ENCODE data around the gene SDF4. TPM values are rescaled to one million over a fixed set of nuclear protein-coding genes. Genes with fewer than 3 reads are reported as not detected.
"Not testable (repeated sequence)": the region's sequence is repeated elsewhere in the genome, so short reads cannot be mapped to it uniquely, and the experiment has no call there.

SDF4 gene
- total RNA-seq, 1 experiment from 2014 or later, result 94.2 TPM

- no peak for DNase-seq (ENCODE audit: low read depth, low spot score)
- in situ Hi-C loops (cut with HindIII; ENCODE audit: low pct_unique_long_range_greater_than_20kb, low sequenced_read_pairs), result no loop called here
These were observed 30.3 kb upstream of the SDF4 start for GRCh38 chr1:1262071-1262470.

GRCh38 chr1:1260843-1261560 lies 29.2 kb upstream of the SDF4 start:
- in situ Hi-C loops (cut with HindIII; ENCODE audit: low pct_unique_long_range_greater_than_20kb, low sequenced_read_pairs), result no loop called here
- DNase-seq (ENCODE audit: low read depth, low spot score), result no peak

GRCh38 chr1:1259951-1260600 lies 28.3 kb upstream of the SDF4 start:
- in situ Hi-C loops (cut with HindIII; ENCODE audit: low pct_unique_long_range_greater_than_20kb, low sequenced_read_pairs), result no loop called here
- DNase-seq (ENCODE audit: low read depth, low spot score), result no peak

- DNase-seq (ENCODE audit: low read depth, low spot score), result no peak
- in situ Hi-C loops (cut with HindIII; ENCODE audit: low pct_unique_long_range_greater_than_20kb, low sequenced_read_pairs), result no loop called here
These were observed 27.7 kb upstream of the SDF4 start for GRCh38 chr1:1259540-1259939.

- in situ Hi-C loops (cut with HindIII; ENCODE audit: low pct_unique_long_range_greater_than_20kb, low sequenced_read_pairs), result no loop called here
- DNase-seq (ENCODE audit: low read depth, low spot score), result no peak
These were observed 27.3 kb upstream of the SDF4 start for GRCh38 chr1:1259119-1259488.

GRCh38 chr1:1256956-1257871 lies 25.4 kb upstream of the SDF4 start:
- in situ Hi-C loops (cut with HindIII; ENCODE audit: low pct_unique_long_range_greater_than_20kb, low sequenced_read_pairs), result no loop called here
- no peak for DNase-seq (ENCODE audit: low read depth, low spot score)

- in situ Hi-C loops (cut with HindIII; ENCODE audit: low pct_unique_long_range_greater_than_20kb, low sequenced_read_pairs), result no loop called here
- no peak for DNase-seq (ENCODE audit: low read depth, low spot score)
These were observed 23.8 kb upstream of the SDF4 start for GRCh38 chr1:1255611-1256010.

GRCh38 chr1:1255078-1255477 lies 23.3 kb upstream of the SDF4 start:
- DNase-seq (ENCODE audit: low read depth, low spot score), result no peak
- in situ Hi-C loops (cut with HindIII; ENCODE audit: low pct_unique_long_range_greater_than_20kb, low sequenced_read_pairs), result no loop called here

GRCh38 chr1:1254667-1254998 lies 22.8 kb upstream of the SDF4 start:
- no peak for DNase-seq (ENCODE audit: low read depth, low spot score)
- in situ Hi-C loops (cut with HindIII; ENCODE audit: low pct_unique_long_range_greater_than_20kb, low sequenced_read_pairs), result no loop called here

- in situ Hi-C loops (cut with HindIII; ENCODE audit: low pct_unique_long_range_greater_than_20kb, low sequenced_read_pairs), result no loop called here
These were observed 22.3 kb upstream of the SDF4 start for GRCh38 chr1:1253972-1254666.

GRCh38 chr1:1253314-1253713 lies 21.5 kb upstream of the SDF4 start:
- no peak for DNase-seq (ENCODE audit: low read depth, low spot score)
- in situ Hi-C loops (cut with HindIII; ENCODE audit: low pct_unique_long_range_greater_than_20kb, low sequenced_read_pairs), result no loop called here

More at GRCh38 chr1:1253972-1254666, 22.3 kb upstream of the SDF4 start:
- no peak for DNase-seq (ENCODE audit: low read depth, low spot score)

GRCh38 chr1:1250786-1251284 lies 19.0 kb upstream of the SDF4 start:
- in situ Hi-C loops (cut with HindIII; ENCODE audit: low pct_unique_long_range_greater_than_20kb, low sequenced_read_pairs), result no loop called here
- DNase-seq (ENCODE audit: low read depth, low spot score), result no peak

GRCh38 chr1:1248009-1248913 lies 16.5 kb upstream of the SDF4 start:
- in situ Hi-C loops (cut with HindIII; ENCODE audit: low pct_unique_long_range_greater_than_20kb, low sequenced_read_pairs); DNase-seq (ENCODE audit: low read depth, low spot score): not testable (repeated sequence)

- in situ Hi-C loops (cut with HindIII; ENCODE audit: low pct_unique_long_range_greater_than_20kb, low sequenced_read_pairs), result no loop called here
- DNase-seq (ENCODE audit: low read depth, low spot score), result no peak
These were observed 15.6 kb upstream of the SDF4 start for GRCh38 chr1:1247341-1247913.

GRCh38 chr1:1246577-1247340 lies 15.0 kb upstream of the SDF4 start, which contains the start of gene C1QTNF12:
C1QTNF12 (minus strand) TSS chr1:1246722; CDS start chr1:1246690, 32 bp downstream.
- DNase-seq (ENCODE audit: low read depth, low spot score), result no peak
- in situ Hi-C loops (cut with HindIII; ENCODE audit: low pct_unique_long_range_greater_than_20kb, low sequenced_read_pairs), result no loop called here
